ENCODE data around the gene HDAC4. TPM values are rescaled to one million over a fixed set of nuclear protein-coding genes. Genes with fewer than 3 reads are reported as not detected.

Gene HDAC4
- total RNA-seq, 1 experiment from 2014 or later: 40.1 TPM

DNA sequence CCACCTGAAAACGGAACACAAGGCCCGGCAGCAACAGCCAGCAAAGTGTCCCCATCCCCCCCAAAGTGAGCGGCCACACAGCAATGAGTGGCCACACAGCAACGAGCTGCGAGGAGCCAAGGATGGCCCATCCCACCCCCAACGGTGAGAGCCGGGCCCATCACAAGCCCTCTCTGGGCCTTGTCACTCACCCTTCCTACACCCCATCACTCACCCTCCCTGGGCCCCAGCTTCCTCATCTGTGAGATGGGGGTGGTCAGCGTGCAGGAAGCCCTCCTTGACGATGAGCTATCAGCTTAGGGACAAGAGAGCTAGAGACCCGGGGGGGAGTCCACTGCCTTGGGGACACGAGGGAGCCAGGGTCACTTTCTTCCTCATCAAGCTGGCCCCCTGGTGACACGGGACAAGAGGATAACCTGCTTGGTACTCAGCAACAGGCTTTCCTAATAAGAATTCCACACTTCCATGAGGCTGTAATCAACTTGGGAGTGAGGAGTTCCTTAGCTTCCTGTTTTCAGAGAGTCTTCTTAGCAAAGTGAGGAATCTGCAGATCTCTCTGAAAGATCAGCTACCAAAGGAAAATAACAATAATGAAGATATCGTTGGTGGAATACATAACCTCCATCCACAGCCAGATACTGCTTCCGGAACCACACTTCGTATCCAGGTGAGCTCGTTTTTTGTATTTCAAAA, 92.8 kb downstream of the HDAC4 start:
- H3K27ac ChIP-seq (ENCODE audit: low read length): no peak overlapping the region
- CTCF ChIA-PET: no interaction called here

DNA sequence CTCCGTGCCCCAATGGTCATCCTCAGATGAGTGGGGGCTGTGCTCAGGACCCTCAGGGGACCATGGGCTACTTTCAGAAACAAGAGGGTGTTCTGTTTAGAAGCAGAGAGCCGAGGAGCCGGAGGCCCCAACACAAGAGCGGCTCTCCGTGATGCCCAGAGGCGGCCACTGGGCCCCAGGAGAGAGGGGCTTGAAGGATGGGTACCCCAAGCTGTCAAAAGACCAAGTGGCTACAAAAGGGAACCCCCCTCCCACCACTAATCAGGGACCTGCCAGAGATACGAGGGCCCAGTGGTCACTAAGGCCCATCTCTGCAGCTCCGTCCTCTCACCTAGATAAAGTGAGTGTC, 93.6 kb downstream of the HDAC4 start:
- peaks cover 15% of the 10 kb centered on the region for H3K4me1 ChIP-seq (ENCODE audit: control insufficient read depth, insufficient read depth, low read length)
- intact Hi-C loops (cut with micrococcal nuclease; ENCODE audit: unreplicated experiment): no loop called here
- no TSS peak for BruUV-seq (replicated peaks)

More for the DNA sequence above, 92.8 kb downstream of the HDAC4 start:
- ATAC-seq (no peak), DNase-seq (ENCODE audit: low read depth, low spot score) (no peak)
- BruUV-seq (replicated peaks): no TSS peak
- TF ChIP-seq POLR2AphosphoS5 (IDR thresholded peaks at IDR 0.05; ENCODE audit: low read depth, low read length) (no peak), SIN3A (IDR thresholded peaks at IDR 0.05; ENCODE audit: borderline replicate concordance, insufficient read depth, low read depth, low read length) (no peak), TCF7L2 (IDR thresholded peaks at IDR 0.05; ENCODE audit: low read depth, low read length) (no peak)
- TF ChIP-seq, protein P1, sequence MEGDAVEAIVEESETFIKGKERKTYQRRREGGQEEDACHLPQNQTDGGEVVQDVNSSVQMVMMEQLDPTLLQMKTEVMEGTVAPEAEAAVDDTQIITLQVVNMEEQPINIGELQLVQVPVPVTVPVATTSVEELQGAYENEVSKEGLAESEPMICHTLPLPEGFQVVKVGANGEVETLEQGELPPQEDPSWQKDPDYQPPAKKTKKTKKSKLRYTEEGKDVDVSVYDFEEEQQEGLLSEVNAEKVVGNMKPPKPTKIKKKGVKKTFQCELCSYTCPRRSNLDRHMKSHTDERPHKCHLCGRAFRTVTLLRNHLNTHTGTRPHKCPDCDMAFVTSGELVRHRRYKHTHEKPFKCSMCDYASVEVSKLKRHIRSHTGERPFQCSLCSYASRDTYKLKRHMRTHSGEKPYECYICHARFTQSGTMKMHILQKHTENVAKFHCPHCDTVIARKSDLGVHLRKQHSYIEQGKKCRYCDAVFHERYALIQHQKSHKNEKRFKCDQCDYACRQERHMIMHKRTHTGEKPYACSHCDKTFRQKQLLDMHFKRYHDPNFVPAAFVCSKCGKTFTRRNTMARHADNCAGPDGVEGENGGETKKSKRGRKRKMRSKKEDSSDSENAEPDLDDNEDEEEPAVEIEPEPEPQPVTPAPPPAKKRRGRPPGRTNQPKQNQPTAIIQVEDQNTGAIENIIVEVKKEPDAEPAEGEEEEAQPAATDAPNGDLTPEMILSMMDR (IDR thresholded peaks at IDR 0.05): no peak
- TF ChIP-seq, protein P2, sequence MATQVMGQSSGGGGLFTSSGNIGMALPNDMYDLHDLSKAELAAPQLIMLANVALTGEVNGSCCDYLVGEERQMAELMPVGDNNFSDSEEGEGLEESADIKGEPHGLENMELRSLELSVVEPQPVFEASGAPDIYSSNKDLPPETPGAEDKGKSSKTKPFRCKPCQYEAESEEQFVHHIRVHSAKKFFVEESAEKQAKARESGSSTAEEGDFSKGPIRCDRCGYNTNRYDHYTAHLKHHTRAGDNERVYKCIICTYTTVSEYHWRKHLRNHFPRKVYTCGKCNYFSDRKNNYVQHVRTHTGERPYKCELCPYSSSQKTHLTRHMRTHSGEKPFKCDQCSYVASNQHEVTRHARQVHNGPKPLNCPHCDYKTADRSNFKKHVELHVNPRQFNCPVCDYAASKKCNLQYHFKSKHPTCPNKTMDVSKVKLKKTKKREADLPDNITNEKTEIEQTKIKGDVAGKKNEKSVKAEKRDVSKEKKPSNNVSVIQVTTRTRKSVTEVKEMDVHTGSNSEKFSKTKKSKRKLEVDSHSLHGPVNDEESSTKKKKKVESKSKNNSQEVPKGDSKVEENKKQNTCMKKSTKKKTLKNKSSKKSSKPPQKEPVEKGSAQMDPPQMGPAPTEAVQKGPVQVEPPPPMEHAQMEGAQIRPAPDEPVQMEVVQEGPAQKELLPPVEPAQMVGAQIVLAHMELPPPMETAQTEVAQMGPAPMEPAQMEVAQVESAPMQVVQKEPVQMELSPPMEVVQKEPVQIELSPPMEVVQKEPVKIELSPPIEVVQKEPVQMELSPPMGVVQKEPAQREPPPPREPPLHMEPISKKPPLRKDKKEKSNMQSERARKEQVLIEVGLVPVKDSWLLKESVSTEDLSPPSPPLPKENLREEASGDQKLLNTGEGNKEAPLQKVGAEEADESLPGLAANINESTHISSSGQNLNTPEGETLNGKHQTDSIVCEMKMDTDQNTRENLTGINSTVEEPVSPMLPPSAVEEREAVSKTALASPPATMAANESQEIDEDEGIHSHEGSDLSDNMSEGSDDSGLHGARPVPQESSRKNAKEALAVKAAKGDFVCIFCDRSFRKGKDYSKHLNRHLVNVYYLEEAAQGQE (IDR thresholded peaks at IDR 0.05; ENCODE audit: insufficient read depth in 1 of 2, low read depth in 2 of 2, low read length in 1 of 2): no peak
- H3K4me3 ChIP-seq (ENCODE audit: low read depth in 2 of 2, low read length in 2 of 2): no peak overlapping the region
- peaks cover 15% of the 10 kb centered on the region for H3K4me1 ChIP-seq (ENCODE audit: control insufficient read depth, insufficient read depth, low read length)
- intact Hi-C loops (cut with micrococcal nuclease; ENCODE audit: unreplicated experiment): no loop called here
- POLR2A ChIA-PET: no interaction called here
- in situ Hi-C loops (cut with HindIII; ENCODE audit: low pct_unique_long_range_greater_than_20kb, low sequenced_read_pairs): no loop called here
- H3K36me3 ChIP-seq (ENCODE audit: control insufficient read depth, insufficient read depth, low read length): no peaks in the 10 kb centered on the region
- H3K9me3 ChIP-seq (ENCODE audit: control insufficient read depth, insufficient read depth, low read depth, low read length): no peaks in the 10 kb centered on the region
- no peaks in the 10 kb centered on the region for H3K27me3 ChIP-seq (ENCODE audit: control insufficient read depth, insufficient read depth, low read length)

More for the DNA sequence above, 93.6 kb downstream of the HDAC4 start:
- Histone ChIP-seq H3K9me3 (ENCODE audit: control insufficient read depth, insufficient read depth, low read depth, low read length) (no peaks in the 10 kb centered on the region), H3K36me3 (ENCODE audit: control insufficient read depth, insufficient read depth, low read length) (no peaks in the 10 kb centered on the region), H3K27ac (ENCODE audit: low read length) (no peak overlapping the region), H3K4me3 (ENCODE audit: low read depth in 2 of 2, low read length in 2 of 2) (no peak overlapping the region), H3K27me3 (ENCODE audit: control insufficient read depth, insufficient read depth, low read length) (no peaks in the 10 kb centered on the region)
- DNase-seq (ENCODE audit: low read depth, low spot score): no peak
- in situ Hi-C loops (cut with HindIII; ENCODE audit: low pct_unique_long_range_greater_than_20kb, low sequenced_read_pairs): no loop called here
- ATAC-seq: no peak
- TF ChIP-seq, protein P1 (IDR thresholded peaks at IDR 0.05): no peak
- TF ChIP-seq, protein P2 (IDR thresholded peaks at IDR 0.05; ENCODE audit: insufficient read depth in 1 of 2, low read depth in 2 of 2, low read length in 1 of 2): no peak
- TF ChIP-seq POLR2AphosphoS5 (IDR thresholded peaks at IDR 0.05; ENCODE audit: low read depth, low read length) (no peak), SIN3A (IDR thresholded peaks at IDR 0.05; ENCODE audit: borderline replicate concordance, insufficient read depth, low read depth, low read length) (no peak), TCF7L2 (IDR thresholded peaks at IDR 0.05; ENCODE audit: low read depth, low read length) (no peak)
- ChIA-PET CTCF (no interaction called here), POLR2A (no interaction called here)
